WTC11 (cell line): ENCODE data around the gene TAF1B.

Experiments used
- CTCF ChIP-seq: fragments of 200-600 bp; IDR thresholded peaks from 2 replicates; pipeline ENCODE4 v1.8.0; 2022; ENCODE audit warnings: antibody characterized with exemption
- TF ChIP-seq, protein P1 (sequence below): sonication (generic); formaldehyde crosslinking; conservative IDR thresholded peaks from 2 replicates; pipeline ENCODE4 v1.8.1; 2022; ENCODE audit warnings: mild to moderate bottlenecking, missing genetic modification reagents

DNA sequence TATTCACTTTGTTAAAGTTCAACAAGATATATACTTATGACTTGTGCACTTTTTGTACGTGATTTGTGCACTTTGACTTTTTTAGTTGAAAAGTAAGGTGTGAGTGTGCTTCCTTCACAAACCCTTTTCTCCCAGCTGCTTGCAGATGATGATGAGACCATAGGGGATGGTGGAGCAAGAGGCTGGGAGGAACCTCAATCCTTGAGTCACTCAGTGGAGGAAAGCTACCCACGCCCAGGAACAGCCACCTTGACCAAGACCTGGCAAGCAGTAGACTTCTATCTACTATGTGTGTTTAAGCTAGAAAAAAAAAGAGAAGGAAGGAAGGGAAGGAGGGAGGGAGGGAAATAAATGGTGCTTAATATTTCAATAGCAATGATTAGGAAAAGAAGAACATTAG is 25.2 kb upstream of the TAF1B start:
- no peak for TF ChIP-seq CTCF
- TF ChIP-seq, protein P1, sequence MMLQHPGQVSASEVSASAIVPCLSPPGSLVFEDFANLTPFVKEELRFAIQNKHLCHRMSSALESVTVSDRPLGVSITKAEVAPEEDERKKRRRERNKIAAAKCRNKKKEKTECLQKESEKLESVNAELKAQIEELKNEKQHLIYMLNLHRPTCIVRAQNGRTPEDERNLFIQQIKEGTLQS (CRISPR knock-in tag): no peak
